GM19372 (cell line): ENCODE results near the gene GBP1.
"Not testable (repeated sequence)": the region's sequence is repeated elsewhere in the genome, so short reads cannot be mapped to it uniquely, and the experiment has no call there.

Experiments used
- ATAC-seq: cut with Tn5 transposase; IDR thresholded peaks from one replicate; pipeline ENCODE4 v1.9.1; 2021; ENCODE audit warnings: mild to moderate bottlenecking, low read depth, moderate library complexity; ENCODE audit not compliant: unreplicated experiment

The GBP1 gene

GRCh38 chr1:89065079-89065868 lies at the start of gene GBP1:
TSS of gene GBP1 (minus strand) at chr1:89065208. CDS start at chr1:89063234, 1,974 bp downstream.
- ATAC-seq = peak; percentile 52

GRCh38 chr1:89114662-89115061 lies 49.7 kb upstream of the GBP1 start:
- no peak for ATAC-seq

- no peak for ATAC-seq
Measured at GRCh38 chr1:89112871-89113613, 48.0 kb upstream of the GBP1 start.

- ATAC-seq = no peak
Measured at GRCh38 chr1:89104687-89105086, 39.7 kb upstream of the GBP1 start.

GRCh38 chr1:89104147-89104546 lies 39.1 kb upstream of the GBP1 start:
- no peak for ATAC-seq

GRCh38 chr1:89102021-89102420 lies 37.0 kb upstream of the GBP1 start:
- ATAC-seq = no peak

- no peak for ATAC-seq
Measured at GRCh38 chr1:89100412-89100811, 35.4 kb upstream of the GBP1 start.

- ATAC-seq = no peak
Measured at GRCh38 chr1:89098857-89099256, 33.8 kb upstream of the GBP1 start.

- ATAC-seq = no peak
Measured at GRCh38 chr1:89095737-89096136, 30.7 kb upstream of the GBP1 start.

- no peak for ATAC-seq
Measured at GRCh38 chr1:89089962-89090361, 25.0 kb upstream of the GBP1 start.

GRCh38 chr1:89088572-89088971 lies 23.6 kb upstream of the GBP1 start:
- ATAC-seq = no peak

GRCh38 chr1:89087241-89087640 lies 22.2 kb upstream of the GBP1 start:
- no peak for ATAC-seq

- ATAC-seq = no peak
Measured at GRCh38 chr1:89085781-89086180, 20.8 kb upstream of the GBP1 start.

GRCh38 chr1:89081005-89081404 lies 16.0 kb upstream of the GBP1 start:
- no peak for ATAC-seq

- not testable (repeated sequence) for ATAC-seq
Measured at GRCh38 chr1:89080068-89080467, 15.1 kb upstream of the GBP1 start.

GRCh38 chr1:89072466-89073065 lies 7.6 kb upstream of the GBP1 start:
- not testable (repeated sequence) for ATAC-seq

- no peak for ATAC-seq
Measured at GRCh38 chr1:89070509-89070908, 5.5 kb upstream of the GBP1 start.

- ATAC-seq = no peak
Measured at GRCh38 chr1:89069951-89070350, 4.9 kb upstream of the GBP1 start.

- no peak for ATAC-seq
Measured at GRCh38 chr1:89068291-89068690, 3.3 kb upstream of the GBP1 start.

- peak; percentile 36 for ATAC-seq
Measured at GRCh38 chr1:89064632-89065031, 376 bp downstream of the GBP1 start.

- ATAC-seq = no peak
Measured at GRCh38 chr1:89063094-89063493, 1.9 kb downstream of the GBP1 start.
